AG04450 (cell line): ENCODE results near the gene PLA2G12A. TPM values are rescaled to one million over a fixed set of nuclear protein-coding genes. Genes with fewer than 3 reads are reported as not detected.

Source experiments
- CTCF ChIA-PET: fragments of 300-600, 350-600 bp; formaldehyde crosslinking; extraction: SDS; loops from one replicate; lab custom pipeline; 2022; ENCODE audit warnings: antibody characterized with exemption, inconsistent platforms; lab: Charles Lee
- POLR2A ChIA-PET: fragments of 350-600 bp; formaldehyde crosslinking; extraction: SDS; loops from one replicate; lab custom pipeline; 2021; ENCODE audit warnings: antibody characterized with exemption, inconsistent platforms; lab: Yijun Ruan, JAX
- DNase-seq: peaks from one replicate; pipeline ENCODE4 v3.0.0-alpha.2; 2011; ENCODE audit warnings: low read depth, low spot score
- H3K27ac ChIP-seq: one replicate; pipeline ENCODE4 v1.5.1; 2012; ENCODE audit warnings: low read depth, low read length, control low read depth
- H3K27me3 ChIP-seq: one replicate; pipeline ENCODE4 v1.6.0; 2012; ENCODE audit warnings: low read length; ENCODE audit not compliant: control insufficient read depth, insufficient read depth
- H3K4me3 ChIP-seq: 2 replicates; pipeline ENCODE4 v1.5.1; 2011; ENCODE audit warnings: mild to moderate bottlenecking, low read depth, low read length, control low read depth
- H3K9me3 ChIP-seq: 2 replicates; pipeline ENCODE4 v1.5.1; 2012; ENCODE audit warnings: low read length; ENCODE audit not compliant: control insufficient read depth, insufficient read depth
- CTCF ChIP-seq: IDR thresholded peaks from 2 replicates; pipeline ENCODE4 v1.5.1; 2011; ENCODE audit warnings: low read depth, low read length, control low read depth, inconsistent platforms
- polyA plus RNA-seq: library from polyadenylated mRNA; depleted of rRNA; stranded (reverse); fragments of >200 nt; gene quantifications from 2 replicates; pipeline ENCODE4 v1.2.3, GENCODE V29; 2011

The PLA2G12A gene
- polyA plus RNA-seq, 1 experiment, result 52.3 TPM

GRCh38 chr4:109755656-109756055 lies 25.8 kb upstream of the PLA2G12A start:
- DNase-seq, result no peak
- no peak overlapping the region for H3K27ac ChIP-seq
- no peak for TF ChIP-seq CTCF
- H3K4me3 ChIP-seq, result no peak overlapping the region
- H3K27me3 ChIP-seq, result no peaks in the 10 kb centered on the region
- ChIA-PET POLR2A (no interaction called here), CTCF (no interaction called here)
- no peaks in the 10 kb centered on the region for H3K9me3 ChIP-seq

- Histone ChIP-seq H3K4me3 (no peak overlapping the region), H3K27ac (no peak overlapping the region), H3K9me3 (no peaks in the 10 kb centered on the region), H3K27me3 (no peaks in the 10 kb centered on the region)
- ChIA-PET CTCF (no interaction called here), POLR2A (no interaction called here)
- no peak for TF ChIP-seq CTCF
- DNase-seq, result no peak
Observed at GRCh38 chr4:109754093-109754857, 24.4 kb upstream of the PLA2G12A start.

- H3K27ac ChIP-seq, result no peak overlapping the region
- CTCF ChIA-PET, result no interaction called here
- no peak for DNase-seq
- TF ChIP-seq CTCF, result no peak
- no peaks in the 10 kb centered on the region for H3K27me3 ChIP-seq
- no peaks in the 10 kb centered on the region for H3K9me3 ChIP-seq
- POLR2A ChIA-PET, result no interaction called here
- no peak overlapping the region for H3K4me3 ChIP-seq
Observed at GRCh38 chr4:109752525-109752924, 22.7 kb upstream of the PLA2G12A start.

- no peak overlapping the region for H3K27ac ChIP-seq
- H3K9me3 ChIP-seq, result no peaks in the 10 kb centered on the region
- CTCF ChIA-PET, result no interaction called here
- no peak for TF ChIP-seq CTCF
- no peak overlapping the region for H3K4me3 ChIP-seq
- POLR2A ChIA-PET, result interaction anchor here (0.5 kb wide), 1 partner anchor 63 kb away, joined by 3 read pairs; no protein-coding TSS in a partner anchor
- no peaks in the 10 kb centered on the region for H3K27me3 ChIP-seq
- no peak for DNase-seq
Observed at GRCh38 chr4:109751852-109752251, 22.0 kb upstream of the PLA2G12A start.

- H3K27me3 ChIP-seq, result no peaks in the 10 kb centered on the region
- no peak for DNase-seq
- POLR2A ChIA-PET, result no interaction called here
- H3K27ac ChIP-seq, result no peak overlapping the region
- no peak for TF ChIP-seq CTCF
- no peaks in the 10 kb centered on the region for H3K9me3 ChIP-seq
- H3K4me3 ChIP-seq, result no peak overlapping the region
- CTCF ChIA-PET, result no interaction called here
Observed at GRCh38 chr4:109750652-109751244, 20.9 kb upstream of the PLA2G12A start.
